C4-2B (cell line): ENCODE results near the gene AHCYL1.

Source experiments
- ZFX ChIP-seq: fragments of 450-650 bp; IDR thresholded peaks from 2 replicates; pipeline ENCODE4 v1.6.1; 2017
- TF ChIP-seq, protein P1 (sequence below): fragments of 450-650 bp; conservative IDR thresholded peaks from 2 replicates; pipeline ENCODE4 v1.5.1; 2017; ENCODE audit warnings: mild to moderate bottlenecking

DNA sequence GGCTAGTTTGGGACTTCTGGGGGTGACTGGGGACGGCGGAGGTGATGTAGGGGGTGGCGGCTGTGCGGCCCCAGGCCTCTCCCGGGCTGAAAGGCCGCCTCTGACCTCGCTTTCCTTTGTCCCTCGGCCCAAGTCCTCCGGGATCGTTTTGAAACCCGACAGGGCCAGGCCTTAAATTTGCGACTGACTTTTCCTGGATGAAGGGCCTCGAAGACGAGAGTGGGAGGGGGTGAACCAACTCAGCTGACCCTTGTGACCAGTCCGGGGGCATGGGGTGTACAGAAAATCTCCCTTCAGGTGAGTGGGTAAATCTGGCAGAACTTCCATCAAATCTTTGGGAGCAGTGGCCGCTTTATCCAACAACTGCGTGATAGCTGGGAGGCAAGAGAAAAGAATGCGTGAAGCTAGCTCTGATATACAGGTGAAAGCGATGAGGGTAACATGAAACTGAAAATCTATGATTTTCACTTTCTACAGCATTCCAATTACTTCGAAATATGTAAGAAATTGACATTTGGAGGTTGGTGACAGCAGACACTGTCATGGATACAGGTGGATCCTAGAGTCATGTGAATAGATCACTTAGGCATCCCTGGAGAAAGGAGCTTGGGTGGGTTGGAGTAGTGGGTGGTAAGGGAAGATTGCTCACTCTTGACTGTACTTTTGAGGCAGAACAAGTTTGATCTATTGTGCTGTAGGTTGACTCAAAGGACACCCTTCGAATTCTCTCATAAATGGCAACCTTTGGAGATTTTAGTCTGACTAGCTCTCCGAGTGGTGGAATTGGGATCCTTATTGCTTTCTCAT is 885 bp downstream of the AHCYL1 start:
- TF ChIP-seq, protein P1, sequence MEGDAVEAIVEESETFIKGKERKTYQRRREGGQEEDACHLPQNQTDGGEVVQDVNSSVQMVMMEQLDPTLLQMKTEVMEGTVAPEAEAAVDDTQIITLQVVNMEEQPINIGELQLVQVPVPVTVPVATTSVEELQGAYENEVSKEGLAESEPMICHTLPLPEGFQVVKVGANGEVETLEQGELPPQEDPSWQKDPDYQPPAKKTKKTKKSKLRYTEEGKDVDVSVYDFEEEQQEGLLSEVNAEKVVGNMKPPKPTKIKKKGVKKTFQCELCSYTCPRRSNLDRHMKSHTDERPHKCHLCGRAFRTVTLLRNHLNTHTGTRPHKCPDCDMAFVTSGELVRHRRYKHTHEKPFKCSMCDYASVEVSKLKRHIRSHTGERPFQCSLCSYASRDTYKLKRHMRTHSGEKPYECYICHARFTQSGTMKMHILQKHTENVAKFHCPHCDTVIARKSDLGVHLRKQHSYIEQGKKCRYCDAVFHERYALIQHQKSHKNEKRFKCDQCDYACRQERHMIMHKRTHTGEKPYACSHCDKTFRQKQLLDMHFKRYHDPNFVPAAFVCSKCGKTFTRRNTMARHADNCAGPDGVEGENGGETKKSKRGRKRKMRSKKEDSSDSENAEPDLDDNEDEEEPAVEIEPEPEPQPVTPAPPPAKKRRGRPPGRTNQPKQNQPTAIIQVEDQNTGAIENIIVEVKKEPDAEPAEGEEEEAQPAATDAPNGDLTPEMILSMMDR = no peak
- peak; percentile 58; the same call in 1 of the 2 replicates for TF ChIP-seq ZFX
